GM12878 (cell line): ENCODE measurements around the gene ZNF331. TPM values are rescaled to one million over a fixed set of nuclear protein-coding genes. Genes with fewer than 3 reads are reported as not detected.

Source experiments
- ATAC-seq: fragments of 200-7000 bp; cut with Tn5 transposase; 3 replicates; pipeline ENCODE4 v1.9.1; 2020; ENCODE audit warnings: mild to moderate bottlenecking, moderate library complexity
- BruUV-seq: library from RNA; stranded (reverse); fragments of 400-500 nt; replicated peaks from 2 replicates; lab custom pipeline; 2021; lab: Mats Ljungman, UMichigan
- CTCF ChIA-PET: fragments of 300-600 bp; sonication (Branson Sonifier 250); formaldehyde crosslinking; extraction: SDS; loops from one replicate; lab custom pipeline; 2021; ENCODE audit warnings: inconsistent platforms; lab: Yijun Ruan, JAX
- POLR2A ChIA-PET: fragments of 350-600 bp; formaldehyde crosslinking; extraction: SDS; loops from one replicate; lab custom pipeline; 2021; ENCODE audit warnings: inconsistent platforms; lab: Charles Lee
- RAD21 ChIA-PET: fragments of 300-600 bp; sonication (Branson Sonifier 250); formaldehyde crosslinking; loops from one replicate; lab custom pipeline; 2023; ENCODE audit warnings: antibody characterized with exemption; ENCODE audit not compliant: unreplicated experiment; lab: Charles Lee
- SMC1A ChIA-PET: fragments of 300-600 bp; sonication (Branson Sonifier 250); formaldehyde crosslinking; loops from one replicate; lab custom pipeline; 2023; ENCODE audit not compliant: unreplicated experiment, uncharacterized antibody; lab: Charles Lee
- DNase-seq: peaks from one replicate; pipeline ENCODE4 v3.0.0-alpha.2; 2011; ENCODE audit warnings: low read depth, low spot score
- FAIRE-seq: peaks from 3 replicates; lab custom pipeline; 2011; peaks lifted over from hg19 to GRCh38; lab: Jason Lieb, UNC
- H2AFZ ChIP-seq: 2 replicates; pipeline ENCODE4 v1.6.0; 2011; ENCODE audit warnings: low read depth, low read length, control low read depth; ENCODE audit not compliant: control insufficient read depth
- H3K27ac ChIP-seq: 2 replicates; pipeline ENCODE4 v1.5.1; 2011; ENCODE audit warnings: control low read depth; ENCODE audit not compliant: control insufficient read depth, insufficient read depth
- H3K27me3 ChIP-seq, 2 experiments: replicated peaks in 1 of 2; 2 replicates each; pipeline versions ENCODE4 v1.6.0 to v1.6.1; 2011; ENCODE audit warnings: low read length in 1 of 2; ENCODE audit not compliant: control insufficient read depth in 2 of 2, insufficient read depth in 2 of 2
- H3K36me3 ChIP-seq, 2 experiments: 2 replicates each; pipeline ENCODE4 v1.5.1; 2011; ENCODE audit warnings: low read length in 1 of 2; ENCODE audit not compliant: control insufficient read depth in 2 of 2, insufficient read depth in 2 of 2
- H3K4me1 ChIP-seq: 2 replicates; pipeline ENCODE4 v1.6.1; 2011; ENCODE audit warnings: mild to moderate bottlenecking, low read length, moderate library complexity, mixed read lengths; ENCODE audit not compliant: control insufficient read depth, insufficient read depth
- H3K4me2 ChIP-seq: 2 replicates; pipeline ENCODE4 v1.6.0; 2011; ENCODE audit warnings: control low read depth; ENCODE audit not compliant: control insufficient read depth, insufficient read depth
- H3K4me3 ChIP-seq: fragments of 200-600 bp; sonication (generic); 2 replicates; pipeline ENCODE4 v1.5.1; 2016
- H3K79me2 ChIP-seq: 2 replicates; pipeline ENCODE4 v1.6.0; 2011; ENCODE audit warnings: low read length; ENCODE audit not compliant: control insufficient read depth, insufficient read depth
- H3K9ac ChIP-seq: 2 replicates; pipeline ENCODE4 v1.8.0; 2011; ENCODE audit warnings: low read length, control low read depth, mixed read lengths; ENCODE audit not compliant: control insufficient read depth, insufficient read depth
- H3K9me3 ChIP-seq: replicated peaks from 3 replicates; pipeline ENCODE4 v1.5.1; 2011; ENCODE audit warnings: mild to moderate bottlenecking, low read length; ENCODE audit not compliant: control insufficient read depth, insufficient read depth
- H4K20me1 ChIP-seq: 2 replicates; pipeline ENCODE4 v1.6.0; 2011; ENCODE audit not compliant: control insufficient read depth, insufficient read depth
- BCL11A ChIP-seq: IDR thresholded peaks from 2 replicates; pipeline ENCODE4 v1.6.1; 2011; ENCODE audit warnings: low read depth, low read length
- CBX5 ChIP-seq: sonication (generic); IDR thresholded peaks from 2 replicates; pipeline ENCODE4 v1.6.1; 2016; ENCODE audit warnings: low read depth, moderate library complexity, mild to moderate bottlenecking, inconsistent platforms
- CREB1 ChIP-seq: IDR thresholded peaks from 2 replicates; pipeline ENCODE4 v1.6.1; 2012; ENCODE audit warnings: low read depth, mild to moderate bottlenecking, inconsistent platforms
- JUND ChIP-seq: IDR thresholded peaks from 2 replicates; pipeline ENCODE4 v1.6.1; 2012; ENCODE audit warnings: low read depth, mild to moderate bottlenecking, low read length, improper control_type of control experiment, moderate library complexity
- MTA2 ChIP-seq: fragments of 450-650 bp; IDR thresholded peaks from 2 replicates; pipeline ENCODE4 v1.6.1; 2016; ENCODE audit warnings: low read depth, mild to moderate bottlenecking, moderate library complexity
- NBN ChIP-seq: fragments of 450-650 bp; IDR thresholded peaks from 2 replicates; pipeline ENCODE4 v1.6.1; 2016
- TBL1XR1 ChIP-seq: IDR thresholded peaks from 2 replicates; pipeline ENCODE4 v1.6.1; 2012; ENCODE audit warnings: low read depth, low read length, improper control_type of control experiment
- TCF12 ChIP-seq: IDR thresholded peaks from 2 replicates; pipeline ENCODE4 v1.6.1; 2011; ENCODE audit warnings: low read depth, mild to moderate bottlenecking, low read length
- WRNIP1 ChIP-seq: IDR thresholded peaks from 2 replicates; pipeline ENCODE4 v1.6.1; 2011; ENCODE audit warnings: low read depth, low read length, improper control_type of control experiment, borderline replicate concordance
- ZBTB33 ChIP-seq: fragments of 450-650 bp; IDR thresholded peaks from 2 replicates; pipeline ENCODE4 v1.6.1; 2017; ENCODE audit warnings: mild to moderate bottlenecking
- ZNF217 ChIP-seq: fragments of 450-650 bp; IDR thresholded peaks from 2 replicates; pipeline ENCODE4 v1.6.1; 2017; ENCODE audit warnings: antibody characterized with exemption, mild to moderate bottlenecking
- ZNF622 ChIP-seq: fragments of 450-650 bp; IDR thresholded peaks from 2 replicates; pipeline ENCODE4 v1.6.1; 2017; ENCODE audit warnings: mild to moderate bottlenecking, inconsistent platforms
- ZSCAN29 ChIP-seq: fragments of 450-650 bp; IDR thresholded peaks from 2 replicates; pipeline ENCODE4 v1.6.1; 2017; ENCODE audit warnings: mild to moderate bottlenecking, moderate library complexity
- WGBS: methylation state at CpG from one replicate; pipeline ENCODE4 v1.1.6; 2016; ENCODE audit warnings: low lambda C conversion rate; ENCODE audit not compliant: insufficient replicate concordance, insufficient coverage; ENCODE audit errors: missing lambda C conversion rate; 5-methylcytosine and 5-hydroxymethylcytosine counted together
- in situ Hi-C: fragments of 300-500 bp; cut with MboI; formaldehyde crosslinking; loops from 9 replicates; pipeline ENCODE4 v1.14.3; 2018; ENCODE audit warnings: mixed read lengths
- intact Hi-C: fragments of 100-400 bp; cut with micrococcal nuclease; formaldehyde crosslinking; loops from one replicate; pipeline ENCODE4 v1.14.2; 2022; ENCODE audit not compliant: unreplicated experiment
- polyA plus RNA-seq, 11 experiments: library from polyadenylated mRNA; depleted of rRNA in 4 of 11; unstranded in 6 of 11; stranded (reverse) in 5 of 11; fragments of >200 nt; fragmentation: Nextera tagmentation in 4 of 11; fragmentation: Illumina TruSeq in 1 of 11; extraction: Ambion mirVana in 4 of 11; extraction: Trizol in 1 of 11; gene quantifications; 1 replicate in 1 of 11; 2 replicates in 10 of 11; pipeline versions ENCODE4 v1.2.1 to v1.2.3, GENCODE V29; 2011 to 2016; ENCODE audit warnings: inconsistent platforms in 2 of 11, missing spikeins in 2 of 11, low read depth in 1 of 11
- total RNA-seq, 4 experiments: library from RNA; depleted of rRNA in 3 of 4; stranded (reverse); fragments of >200 nt in 3 of 4; fragmentation: Illumina TruSeq in 1 of 4; extraction: Trizol in 1 of 4; gene quantifications; 2 replicates each; pipeline versions ENCODE4 v1.2.1 to v1.2.3, GENCODE V29; 2013 to 2021
- TF ChIP-seq, protein P1 (sequence below): IDR thresholded peaks from 2 replicates; pipeline ENCODE4 v1.6.1; 2012; ENCODE audit warnings: mild to moderate bottlenecking, low read depth, low read length
- TF ChIP-seq, protein P2 (sequence below): fragments of 450-650 bp; IDR thresholded peaks from 2 replicates; pipeline ENCODE4 v1.6.1; 2017; ENCODE audit warnings: borderline replicate concordance

ZNF331 gene
- total and polyA plus RNA-seq, 10 of the 15 experiments (the other 5 are each of a cell fraction or from before 2014, with no cell fraction given): 2.6 to 11.5 (median 5.3) TPM

DNA sequence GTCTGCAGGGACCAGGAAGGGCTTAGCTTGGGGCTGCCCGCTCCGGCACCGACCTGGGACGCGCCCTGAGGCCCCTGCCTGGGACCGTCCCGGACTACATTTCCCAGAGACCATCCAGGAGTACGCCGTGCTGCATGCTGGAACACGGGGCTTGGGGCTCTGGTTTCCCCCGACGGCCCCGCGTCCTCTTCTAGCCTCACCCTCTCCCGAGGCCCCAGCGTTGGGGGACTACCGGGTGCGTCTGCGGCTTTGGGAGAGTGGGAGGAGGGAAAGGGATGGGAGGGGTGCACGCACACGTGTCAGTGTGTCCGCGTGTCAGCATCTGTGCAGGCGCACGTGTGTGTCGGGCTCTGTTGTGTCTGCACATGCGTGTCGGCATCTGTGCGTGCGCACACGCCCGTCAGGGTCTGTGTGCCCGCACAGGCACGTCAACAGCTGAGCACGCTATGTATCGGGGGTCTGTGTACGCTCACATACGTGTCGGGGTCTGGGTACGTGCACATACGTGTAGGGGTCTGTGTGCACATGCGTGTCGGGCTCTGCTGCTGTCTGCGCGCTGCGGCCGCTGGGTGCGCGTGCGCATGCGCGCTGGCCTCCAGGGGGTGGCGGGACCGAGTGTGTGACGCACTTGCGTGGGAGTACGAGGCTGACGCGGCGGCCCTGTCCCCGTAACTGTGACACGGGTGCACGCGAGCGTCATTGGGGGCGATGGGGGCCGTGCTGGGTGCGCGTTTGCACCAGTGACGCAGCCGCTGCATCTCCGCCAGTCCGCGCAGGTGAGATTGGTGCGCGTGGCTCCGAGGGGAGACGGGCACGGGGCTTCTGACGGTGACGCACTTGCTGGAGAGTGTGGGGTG lies at the start of gene ZNF331 (continued):
- TF ChIP-seq CREB1: peak; percentile 95
- no peak for TF ChIP-seq TBL1XR1
- TF ChIP-seq ZSCAN29: no peak
- peak; percentile 51; the same call in 1 of the 2 replicates for TF ChIP-seq MTA2

DNA sequence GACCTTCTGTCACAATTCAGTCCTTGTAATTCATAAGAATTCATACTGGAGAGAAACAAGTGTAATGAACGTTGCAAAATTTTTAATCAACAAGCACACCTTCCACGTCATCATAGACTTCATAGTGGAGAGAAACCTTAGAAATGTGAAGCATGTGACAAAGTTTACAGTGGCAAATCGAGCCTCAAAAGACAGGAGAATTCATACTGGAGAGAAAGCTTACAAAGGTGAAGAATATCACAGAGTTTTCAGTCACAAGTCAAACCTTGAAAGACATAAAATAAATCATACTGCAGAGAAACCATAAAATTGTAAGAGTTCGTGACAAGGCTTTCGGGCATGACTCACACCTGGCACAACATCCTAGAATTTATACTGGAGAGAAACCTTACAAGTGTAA lies 45.8 kb upstream of the ZNF331 start:
- ChIA-PET SMC1A (no interaction called here), POLR2A (no interaction called here), CTCF (no interaction called here), RAD21 (no interaction called here)
- FAIRE-seq (no peak), ATAC-seq (no peak), DNase-seq (no peak)
- Histone ChIP-seq H3K9ac (no peak overlapping the region), H3K27ac (no peak overlapping the region), H3K27me3 (no peaks in the 10 kb centered on the region), H2AFZ (no peak overlapping the region), H3K4me1 (no peaks in the 10 kb centered on the region), H3K36me3 (peaks cover 0 to 4% of the 10 kb centered on the region in 2 experiments; a peak in 2 of 4 replicates), H3K9me3 (peaks cover 13% of the 10 kb centered on the region; the same call in 2 of the 3 replicates), H4K20me1 (no peaks in the 10 kb centered on the region), H3K4me3 (no peak overlapping the region), H3K79me2 (no peaks in the 10 kb centered on the region), H3K4me2 (no peak overlapping the region)
- WGBS: 96% methylated on average over 5 of the region's 5 CpGs
- intact Hi-C loops (no loop called here), in situ Hi-C loops (no loop called here)
- no TSS peak for BruUV-seq
- no peak for TF ChIP-seq NBN
- no peak for TF ChIP-seq BCL11A
- no peak for TF ChIP-seq CBX5
- TF ChIP-seq, protein P1, sequence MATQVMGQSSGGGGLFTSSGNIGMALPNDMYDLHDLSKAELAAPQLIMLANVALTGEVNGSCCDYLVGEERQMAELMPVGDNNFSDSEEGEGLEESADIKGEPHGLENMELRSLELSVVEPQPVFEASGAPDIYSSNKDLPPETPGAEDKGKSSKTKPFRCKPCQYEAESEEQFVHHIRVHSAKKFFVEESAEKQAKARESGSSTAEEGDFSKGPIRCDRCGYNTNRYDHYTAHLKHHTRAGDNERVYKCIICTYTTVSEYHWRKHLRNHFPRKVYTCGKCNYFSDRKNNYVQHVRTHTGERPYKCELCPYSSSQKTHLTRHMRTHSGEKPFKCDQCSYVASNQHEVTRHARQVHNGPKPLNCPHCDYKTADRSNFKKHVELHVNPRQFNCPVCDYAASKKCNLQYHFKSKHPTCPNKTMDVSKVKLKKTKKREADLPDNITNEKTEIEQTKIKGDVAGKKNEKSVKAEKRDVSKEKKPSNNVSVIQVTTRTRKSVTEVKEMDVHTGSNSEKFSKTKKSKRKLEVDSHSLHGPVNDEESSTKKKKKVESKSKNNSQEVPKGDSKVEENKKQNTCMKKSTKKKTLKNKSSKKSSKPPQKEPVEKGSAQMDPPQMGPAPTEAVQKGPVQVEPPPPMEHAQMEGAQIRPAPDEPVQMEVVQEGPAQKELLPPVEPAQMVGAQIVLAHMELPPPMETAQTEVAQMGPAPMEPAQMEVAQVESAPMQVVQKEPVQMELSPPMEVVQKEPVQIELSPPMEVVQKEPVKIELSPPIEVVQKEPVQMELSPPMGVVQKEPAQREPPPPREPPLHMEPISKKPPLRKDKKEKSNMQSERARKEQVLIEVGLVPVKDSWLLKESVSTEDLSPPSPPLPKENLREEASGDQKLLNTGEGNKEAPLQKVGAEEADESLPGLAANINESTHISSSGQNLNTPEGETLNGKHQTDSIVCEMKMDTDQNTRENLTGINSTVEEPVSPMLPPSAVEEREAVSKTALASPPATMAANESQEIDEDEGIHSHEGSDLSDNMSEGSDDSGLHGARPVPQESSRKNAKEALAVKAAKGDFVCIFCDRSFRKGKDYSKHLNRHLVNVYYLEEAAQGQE: no peak
- no peak for TF ChIP-seq WRNIP1
- no peak for TF ChIP-seq JUND
- no peak for TF ChIP-seq TCF12
- TF ChIP-seq ZBTB33: no peak
- no peak for TF ChIP-seq ZNF217
- TF ChIP-seq ZNF622: no peak
- TF ChIP-seq, protein P2, sequence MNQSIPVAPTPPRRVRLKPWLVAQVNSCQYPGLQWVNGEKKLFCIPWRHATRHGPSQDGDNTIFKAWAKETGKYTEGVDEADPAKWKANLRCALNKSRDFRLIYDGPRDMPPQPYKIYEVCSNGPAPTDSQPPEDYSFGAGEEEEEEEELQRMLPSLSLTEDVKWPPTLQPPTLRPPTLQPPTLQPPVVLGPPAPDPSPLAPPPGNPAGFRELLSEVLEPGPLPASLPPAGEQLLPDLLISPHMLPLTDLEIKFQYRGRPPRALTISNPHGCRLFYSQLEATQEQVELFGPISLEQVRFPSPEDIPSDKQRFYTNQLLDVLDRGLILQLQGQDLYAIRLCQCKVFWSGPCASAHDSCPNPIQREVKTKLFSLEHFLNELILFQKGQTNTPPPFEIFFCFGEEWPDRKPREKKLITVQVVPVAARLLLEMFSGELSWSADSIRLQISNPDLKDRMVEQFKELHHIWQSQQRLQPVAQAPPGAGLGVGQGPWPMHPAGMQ: no peak
